ENCODE measurements around the gene TMEM50B. TPM values are rescaled to one million over a fixed set of nuclear protein-coding genes. Genes with fewer than 3 reads are reported as not detected.

Gene TMEM50B
- total RNA-seq (100 to 1,000 TPM; 110 to 112 TPM), polyA plus RNA-seq (10 to 100 TPM; 49.2 to 66.5 TPM)

DNA sequence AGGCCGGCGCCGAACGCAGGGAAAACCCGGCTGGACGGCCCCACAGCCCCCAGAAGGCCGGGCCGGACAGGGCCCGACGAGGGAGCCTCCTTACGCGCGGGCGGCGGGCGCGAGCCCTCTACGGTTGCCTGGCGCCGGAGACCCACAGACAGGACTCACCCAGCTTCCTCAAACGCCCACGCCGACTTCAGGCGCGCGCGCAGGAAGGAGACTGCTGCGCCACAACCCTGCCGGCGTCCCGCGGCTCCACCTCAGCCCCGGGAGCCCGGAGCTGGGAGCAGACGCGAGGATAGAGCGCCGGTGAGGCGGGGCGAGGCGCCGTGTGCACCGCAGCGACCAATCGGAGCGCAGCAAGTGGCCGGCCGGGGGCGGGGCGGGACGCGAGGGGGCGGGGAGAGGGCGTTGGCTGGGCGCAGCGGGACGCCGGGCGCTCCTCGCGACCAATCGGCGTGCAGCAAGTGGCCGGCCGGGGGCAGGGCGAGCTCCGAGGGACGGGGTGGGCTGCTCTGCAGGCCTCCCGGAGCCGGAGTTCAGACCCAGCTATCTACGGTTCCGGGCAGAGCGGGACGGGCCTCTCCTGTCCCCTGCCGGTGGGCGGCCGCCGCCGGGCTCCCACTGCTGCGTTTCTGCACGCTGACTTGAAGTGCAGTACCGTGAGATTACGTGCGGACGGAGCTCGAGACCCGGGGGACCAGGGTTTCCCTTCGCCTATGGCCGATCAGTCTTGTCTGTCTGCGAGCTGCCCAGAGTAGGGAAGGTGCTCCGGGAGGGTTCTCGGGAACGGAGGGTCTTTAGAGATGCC, at the start of gene TMEM50B:
TSS of gene TMEM50B (minus strand) at position 296 of the 802 bp plus-strand sequence. CDS start 11,089 bp downstream, outside the sequence.
- Mint-ChIP-seq H3K27me3 (no peaks in the 10 kb centered on the region), H3K27ac (peak within 1 kb of the TSS; percentile 87 to 97 (median 95)), H3K36me3 (peaks cover 0 to 9% of the 10 kb centered on the region in 2 donors), H3K9me3 (no peaks in the 10 kb centered on the region), H3K4me1 (peaks cover 8 to 29% (median 19%) of the 10 kb centered on the region in 4 donors), H3K4me3 (peak within 1 kb of the TSS; percentile 92 to 96 (median 94))
- peak within 1 kb of the TSS; percentile 91 for H3K27ac ChIP-seq (ENCODE audit: low read depth, low read length)
- no peaks in the 10 kb centered on the region for H3K36me3 ChIP-seq (ENCODE audit: insufficient read depth, low read length)
- intact Hi-C loops (cut with micrococcal nuclease) = loop anchor here (1.0 kb wide), 4 partner anchors 11 to 708 kb away; partner anchors contain the start of genes DNAJC28 and GART
- no peaks in the 10 kb centered on the region for H3K9me3 ChIP-seq (ENCODE audit: control insufficient read depth in 1 of 2, low read length in 2 of 2)
- ChIA-PET POLR2A (ENCODE audit: partially characterized antibody) (interaction anchor here (0.7 to 4.1 kb wide), 42 partner anchors 11 to 1546 kb away, joined by 3 to 142 read pairs (median 5); partner anchors contain the start of genes CFAP298, DNAJC28, DONSON and GART), CTCF (ENCODE audit: partially characterized antibody) (interaction anchor here (0.7 to 2.5 kb wide), 13 partner anchors 11 to 709 kb away, joined by 3 to 21 read pairs (median 4); partner anchors contain the start of genes DNAJC28, GART and PAXBP1)
- no peaks in the 10 kb centered on the region for H3K27me3 ChIP-seq (ENCODE audit: insufficient read depth, low read length)
- DNase-seq = peak; percentile 91 to 95 (median 94)
- H3K4me3 ChIP-seq (ENCODE audit: low read length in 2 of 2) = peak within 1 kb of the TSS; percentile 71 to 95
- peaks cover 14% of the 10 kb centered on the region for H3K4me1 ChIP-seq (ENCODE audit: insufficient read depth, low read length)

- Histone ChIP-seq H3K27me3 (ENCODE audit: insufficient read depth, low read length) (no peaks in the 10 kb centered on the region), H3K27ac (ENCODE audit: low read depth, low read length) (no peak overlapping the region), H3K36me3 (ENCODE audit: insufficient read depth, low read length) (peaks cover 27% of the 10 kb centered on the region), H3K4me1 (ENCODE audit: insufficient read depth, low read length) (no peaks in the 10 kb centered on the region), H3K4me3 (ENCODE audit: low read length in 2 of 2) (no peak overlapping the region), H3K9me3 (ENCODE audit: control insufficient read depth in 1 of 2, low read length in 2 of 2) (no peaks in the 10 kb centered on the region)
- no peaks in the 10 kb centered on the region for H3K4me1 Mint-ChIP-seq
- DNase-seq = no peak
- intact Hi-C loops (cut with micrococcal nuclease) = no loop called here
- ChIA-PET CTCF (ENCODE audit: partially characterized antibody) (interaction anchor here (1.2 kb wide), 1 partner anchor 28 kb away, joined by 3 read pairs; no protein-coding TSS in a partner anchor), POLR2A (ENCODE audit: partially characterized antibody) (no interaction called here)
- no peak overlapping the region for H3K27ac Mint-ChIP-seq
- H3K36me3 Mint-ChIP-seq = peaks cover 32 to 47% of the 10 kb centered on the region in 2 donors
- no peaks in the 10 kb centered on the region for H3K27me3 Mint-ChIP-seq
- no peak overlapping the region for H3K4me3 Mint-ChIP-seq
- no peaks in the 10 kb centered on the region for H3K9me3 Mint-ChIP-seq
Observed at GRCh38 chr21:33522953-33523349, 43.2 kb upstream of the TMEM50B start.

GRCh38 chr21:33522297-33522952, 42.7 kb upstream of the TMEM50B start:
- Histone ChIP-seq H3K4me3 (ENCODE audit: low read length in 2 of 2) (no peak overlapping the region), H3K9me3 (ENCODE audit: control insufficient read depth in 1 of 2, low read length in 2 of 2) (no peaks in the 10 kb centered on the region), H3K27ac (ENCODE audit: low read depth, low read length) (no peak overlapping the region), H3K36me3 (ENCODE audit: insufficient read depth, low read length) (peaks cover 27% of the 10 kb centered on the region), H3K4me1 (ENCODE audit: insufficient read depth, low read length) (no peaks in the 10 kb centered on the region), H3K27me3 (ENCODE audit: insufficient read depth, low read length) (no peaks in the 10 kb centered on the region)
- peaks cover 33 to 47% of the 10 kb centered on the region in 2 donors for H3K36me3 Mint-ChIP-seq
- no peak for DNase-seq
- no peak overlapping the region for H3K27ac Mint-ChIP-seq
- no peaks in the 10 kb centered on the region for H3K4me1 Mint-ChIP-seq
- H3K4me3 Mint-ChIP-seq = no peak overlapping the region
- no peaks in the 10 kb centered on the region for H3K9me3 Mint-ChIP-seq
- ChIA-PET CTCF (ENCODE audit: partially characterized antibody) (interaction anchor here (1.2 kb wide), 1 partner anchor 29 kb away, joined by 3 read pairs; no protein-coding TSS in a partner anchor), POLR2A (ENCODE audit: partially characterized antibody) (no interaction called here)
- H3K27me3 Mint-ChIP-seq = no peaks in the 10 kb centered on the region
- intact Hi-C loops (cut with micrococcal nuclease) = no loop called here

- ChIA-PET POLR2A (ENCODE audit: partially characterized antibody) (interaction anchor here (0.6 to 1.0 kb wide), 2 partner anchors 39 to 150 kb away, joined by 4 read pairs; partner anchors contain the start of gene TMEM50B), CTCF (ENCODE audit: partially characterized antibody) (no interaction called here)
- DNase-seq = no peak
- Mint-ChIP-seq H3K9me3 (no peaks in the 10 kb centered on the region), H3K4me1 (peaks cover 0 to 3% (median 0%) of the 10 kb centered on the region in 4 donors), H3K36me3 (peaks cover 47 to 58% of the 10 kb centered on the region in 2 donors), H3K27ac (peak overlapping the region in 1 of 7 donors; percentile 76), H3K27me3 (no peaks in the 10 kb centered on the region), H3K4me3 (no peak overlapping the region)
- H3K27ac ChIP-seq (ENCODE audit: low read depth, low read length) = no peak overlapping the region
- H3K27me3 ChIP-seq (ENCODE audit: insufficient read depth, low read length) = no peaks in the 10 kb centered on the region
- H3K4me3 ChIP-seq (ENCODE audit: low read length in 2 of 2) = no peak overlapping the region
- peaks cover 44% of the 10 kb centered on the region for H3K36me3 ChIP-seq (ENCODE audit: insufficient read depth, low read length)
- no peaks in the 10 kb centered on the region for H3K9me3 ChIP-seq (ENCODE audit: control insufficient read depth in 1 of 2, low read length in 2 of 2)
- no peaks in the 10 kb centered on the region for H3K4me1 ChIP-seq (ENCODE audit: insufficient read depth, low read length)
- intact Hi-C loops (cut with micrococcal nuclease) = no loop called here
Observed at GRCh38 chr21:33518899-33519298, 39.1 kb upstream of the TMEM50B start.

DNA sequence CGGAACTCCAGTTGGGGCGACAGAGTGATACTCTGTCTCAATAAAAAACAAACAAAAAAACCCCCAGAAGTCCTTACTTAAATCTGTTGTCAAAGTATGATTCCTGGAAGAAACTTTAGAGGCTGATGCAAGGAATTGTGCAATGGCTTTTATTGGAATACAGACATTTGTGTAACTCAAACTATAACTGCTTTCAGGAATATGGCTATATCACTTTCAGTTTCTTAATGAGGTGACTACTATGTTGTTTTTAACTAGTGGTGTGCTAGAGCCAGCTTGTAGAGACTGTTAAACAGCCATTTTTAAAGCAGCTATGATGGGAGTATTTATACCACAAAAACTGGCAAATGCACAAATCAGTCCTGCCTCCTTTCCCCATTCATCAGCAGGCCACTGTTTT, 34.5 kb upstream of the TMEM50B start:
- peaks cover 62 to 74% of the 10 kb centered on the region in 2 donors for H3K36me3 Mint-ChIP-seq
- CTCF ChIA-PET (ENCODE audit: partially characterized antibody) = interaction anchor here (0.6 to 1.7 kb wide), 3 partner anchors 34 to 957 kb away, joined by 3 to 7 read pairs (median 3); partner anchors contain the start of gene TMEM50B

DNA sequence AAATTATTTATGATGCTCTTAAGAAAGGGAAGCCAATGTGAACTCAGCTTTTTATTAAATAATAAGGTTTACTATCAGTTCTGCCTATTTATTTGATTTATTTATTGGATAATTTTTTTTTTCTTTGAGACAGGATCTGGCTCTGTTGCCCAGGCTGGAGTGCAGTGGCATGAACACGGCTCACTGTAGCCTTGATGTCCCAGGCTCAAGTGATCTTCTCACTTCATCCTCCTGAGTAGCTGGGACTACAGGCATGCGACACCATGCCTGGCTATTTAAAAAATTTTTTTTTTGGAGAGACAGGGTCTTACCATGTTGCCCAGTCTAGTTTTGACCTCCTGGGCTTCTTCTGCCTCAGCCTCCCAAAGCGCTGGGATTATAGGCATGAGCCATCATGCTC, 32.7 kb upstream of the TMEM50B start:
- CTCF ChIA-PET (ENCODE audit: partially characterized antibody) = no interaction called here
- Histone ChIP-seq H3K4me3 (ENCODE audit: low read length in 2 of 2) (no peak overlapping the region), H3K4me1 (ENCODE audit: insufficient read depth, low read length) (no peaks in the 10 kb centered on the region), H3K27ac (ENCODE audit: low read depth, low read length) (no peak overlapping the region), H3K9me3 (ENCODE audit: control insufficient read depth in 1 of 2, low read length in 2 of 2) (no peaks in the 10 kb centered on the region), H3K36me3 (ENCODE audit: insufficient read depth, low read length) (peaks cover 49% of the 10 kb centered on the region), H3K27me3 (ENCODE audit: insufficient read depth, low read length) (no peaks in the 10 kb centered on the region)
- Mint-ChIP-seq H3K4me3 (no peak overlapping the region), H3K27me3 (no peaks in the 10 kb centered on the region), H3K27ac (no peak overlapping the region), H3K9me3 (no peaks in the 10 kb centered on the region), H3K4me1 (peaks cover 0 to 3% (median 0%) of the 10 kb centered on the region in 4 donors), H3K36me3 (peaks cover 60 to 71% of the 10 kb centered on the region in 2 donors)
- POLR2A ChIA-PET (ENCODE audit: partially characterized antibody) = interaction anchor here (0.6 kb wide), 1 partner anchor 783 kb away, joined by 3 read pairs; no protein-coding TSS in a partner anchor
- intact Hi-C loops (cut with micrococcal nuclease) = no loop called here
- DNase-seq = no peak

More for the DNA sequence above, 34.5 kb upstream of the TMEM50B start:
- no peak for DNase-seq
- POLR2A ChIA-PET (ENCODE audit: partially characterized antibody) = interaction anchor here (1.9 kb wide), 1 partner anchor 34 kb away, joined by 9 read pairs; the partner anchor contains the start of gene TMEM50B
- H3K9me3 Mint-ChIP-seq = no peaks in the 10 kb centered on the region
- no peak overlapping the region for H3K4me3 Mint-ChIP-seq
- Histone ChIP-seq H3K9me3 (ENCODE audit: control insufficient read depth in 1 of 2, low read length in 2 of 2) (no peaks in the 10 kb centered on the region), H3K4me1 (ENCODE audit: insufficient read depth, low read length) (no peaks in the 10 kb centered on the region), H3K36me3 (ENCODE audit: insufficient read depth, low read length) (peaks cover 56% of the 10 kb centered on the region), H3K27me3 (ENCODE audit: insufficient read depth, low read length) (no peaks in the 10 kb centered on the region), H3K27ac (ENCODE audit: low read depth, low read length) (no peak overlapping the region), H3K4me3 (ENCODE audit: low read length in 2 of 2) (no peak overlapping the region)
- peak overlapping the region in 1 of 7 donors; percentile 38 for H3K27ac Mint-ChIP-seq
- H3K4me1 Mint-ChIP-seq = peaks cover 0 to 3% (median 0%) of the 10 kb centered on the region in 4 donors
- intact Hi-C loops (cut with micrococcal nuclease) = no loop called here
- no peaks in the 10 kb centered on the region for H3K27me3 Mint-ChIP-seq

- no peak overlapping the region for H3K4me3 Mint-ChIP-seq
- Histone ChIP-seq H3K36me3 (ENCODE audit: insufficient read depth, low read length) (peaks cover 47% of the 10 kb centered on the region), H3K9me3 (ENCODE audit: control insufficient read depth in 1 of 2, low read length in 2 of 2) (no peaks in the 10 kb centered on the region), H3K4me3 (ENCODE audit: low read length in 2 of 2) (no peak overlapping the region), H3K27me3 (ENCODE audit: insufficient read depth, low read length) (no peaks in the 10 kb centered on the region), H3K4me1 (ENCODE audit: insufficient read depth, low read length) (no peaks in the 10 kb centered on the region), H3K27ac (ENCODE audit: low read depth, low read length) (no peak overlapping the region)
- peaks cover 0 to 4% (median 0%) of the 10 kb centered on the region in 4 donors for H3K4me1 Mint-ChIP-seq
- ChIA-PET CTCF (ENCODE audit: partially characterized antibody) (no interaction called here), POLR2A (ENCODE audit: partially characterized antibody) (no interaction called here)
- peaks cover 59 to 70% of the 10 kb centered on the region in 2 donors for H3K36me3 Mint-ChIP-seq
- H3K9me3 Mint-ChIP-seq = peaks cover 0 to 4% (median 0%) of the 10 kb centered on the region in 8 donors
- no peak overlapping the region for H3K27ac Mint-ChIP-seq
- no peak for DNase-seq
- intact Hi-C loops (cut with micrococcal nuclease) = no loop called here
- H3K27me3 Mint-ChIP-seq = no peaks in the 10 kb centered on the region
Observed at GRCh38 chr21:33511639-33512038, 31.9 kb upstream of the TMEM50B start.
